ENCODE measurements around the gene PSEN1. TPM values are rescaled to one million over a fixed set of nuclear protein-coding genes. Genes with fewer than 3 reads are reported as not detected.

The PSEN1 gene
- polyA plus RNA-seq, 1 donor (not counting 4 experiments of a cell fraction or from before 2014, with no cell fraction given), result 32.6 TPM

DNA sequence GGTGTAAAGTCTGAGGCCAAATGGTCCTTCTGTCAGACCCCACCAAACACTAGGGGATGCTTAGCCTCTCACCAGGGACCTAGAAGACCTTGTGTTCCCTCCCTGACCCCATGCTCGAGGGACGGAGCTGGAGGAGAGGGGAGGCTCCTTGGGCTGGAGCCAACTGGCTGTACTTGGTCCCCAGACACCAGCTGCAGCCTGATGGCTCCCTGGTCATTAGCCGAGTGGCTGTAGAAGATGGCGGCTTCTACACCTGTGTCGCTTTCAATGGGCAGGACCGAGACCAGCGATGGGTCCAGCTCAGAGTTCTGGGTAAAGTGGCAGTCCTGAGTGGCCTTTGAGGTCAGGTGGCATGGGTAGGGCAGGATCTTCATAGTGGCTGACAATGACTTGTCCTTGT lies 130.0 kb downstream of the PSEN1 start:
- no peak for TF ChIP-seq CTCF (optimal IDR thresholded peaks at IDR 0.05 in 1 of 3, IDR thresholded peaks at IDR 0.05 in 1 of 3, conservative IDR thresholded peaks at IDR 0.05 in 1 of 3; ENCODE audit: extremely low read depth in 1 of 3, insufficient read depth in 2 of 3, low read length in 3 of 3)
- TF ChIP-seq EZH2 (IDR thresholded peaks at IDR 0.05; ENCODE audit: low read length), result no peak
- dilution Hi-C loops (cut with MboI; ENCODE audit: extremely low pct_ligation_motif_present, low sequenced_read_pairs), result no loop called here
- Histone ChIP-seq H3K27me3 (ENCODE audit: control insufficient read depth, extremely low read depth, insufficient read depth, low read length) (no peaks in the 10 kb centered on the region), H3K9me3 (ENCODE audit: control insufficient read depth, low read depth, low read length) (no peaks in the 10 kb centered on the region), H2AFZ (ENCODE audit: control insufficient read depth, low read length) (no peak overlapping the region), H3K36me3 (ENCODE audit: control insufficient read depth in 2 of 2, extremely low read depth in 1 of 2, insufficient read depth in 2 of 2, low read length in 2 of 2) (peaks cover 3 to 5% of the 10 kb centered on the region in 2 experiments), H3K9ac (ENCODE audit: control insufficient read depth, extremely low read depth, insufficient read depth, low read length) (no peak overlapping the region), H3K4me1 (ENCODE audit: control insufficient read depth, extremely low read depth, insufficient read depth, low read length) (no peaks in the 10 kb centered on the region), H3K4me3 (ENCODE audit: control insufficient read depth in 2 of 3, extremely low read depth in 1 of 3, insufficient read depth in 2 of 3, low read depth in 1 of 3, low read length in 3 of 3) (no peak overlapping the region), H3K27ac (ENCODE audit: control insufficient read depth, insufficient read depth, low read length) (no peak overlapping the region), H3K79me2 (ENCODE audit: control insufficient read depth, insufficient read depth, low read length) (no peaks in the 10 kb centered on the region), H4K20me1 (ENCODE audit: control insufficient read depth, extremely low read depth, insufficient read depth, low read length) (no peaks in the 10 kb centered on the region), H3K9me1 (ENCODE audit: control insufficient read depth, extremely low read depth, insufficient read depth, low read length) (no peaks in the 10 kb centered on the region), H3K4me2 (ENCODE audit: control insufficient read depth, extremely low read depth, insufficient read depth, low read depth, low read length) (no peak overlapping the region)
- DNase-seq (ENCODE audit: low read depth, low spot score) (no peak), FAIRE-seq (no peak)

DNA sequence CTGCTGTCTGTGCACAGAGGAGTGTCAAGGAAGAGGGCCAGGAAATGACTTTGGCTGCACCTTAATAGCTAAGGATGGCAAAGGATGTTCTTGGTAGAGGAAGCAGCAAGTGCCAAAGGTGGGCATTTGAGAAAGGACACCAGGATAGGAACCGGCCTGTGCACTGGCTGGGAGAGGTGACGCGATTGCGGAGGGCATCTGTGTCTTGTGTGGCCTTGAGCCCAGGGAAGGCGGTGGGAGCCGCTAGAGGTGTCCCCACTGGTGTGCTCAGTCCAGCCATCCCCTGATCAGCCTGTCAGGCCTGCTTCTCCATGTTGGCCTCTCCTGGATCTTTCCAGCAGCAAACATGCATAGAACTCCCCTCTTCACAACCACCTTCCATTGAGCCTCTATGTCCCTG lies 131.2 kb downstream of the PSEN1 start:
- Histone ChIP-seq H3K4me1 (ENCODE audit: control insufficient read depth, extremely low read depth, insufficient read depth, low read length) (no peaks in the 10 kb centered on the region), H3K27me3 (ENCODE audit: control insufficient read depth, extremely low read depth, insufficient read depth, low read length) (no peaks in the 10 kb centered on the region), H2AFZ (ENCODE audit: control insufficient read depth, low read length) (no peak overlapping the region), H3K9me3 (ENCODE audit: control insufficient read depth, low read depth, low read length) (no peaks in the 10 kb centered on the region), H3K4me3 (ENCODE audit: control insufficient read depth in 2 of 3, extremely low read depth in 1 of 3, insufficient read depth in 2 of 3, low read depth in 1 of 3, low read length in 3 of 3) (no peak overlapping the region), H3K4me2 (ENCODE audit: control insufficient read depth, extremely low read depth, insufficient read depth, low read depth, low read length) (no peak overlapping the region), H4K20me1 (ENCODE audit: control insufficient read depth, extremely low read depth, insufficient read depth, low read length) (no peaks in the 10 kb centered on the region), H3K79me2 (ENCODE audit: control insufficient read depth, insufficient read depth, low read length) (no peaks in the 10 kb centered on the region), H3K27ac (ENCODE audit: control insufficient read depth, insufficient read depth, low read length) (no peak overlapping the region), H3K9ac (ENCODE audit: control insufficient read depth, extremely low read depth, insufficient read depth, low read length) (no peak overlapping the region), H3K9me1 (ENCODE audit: control insufficient read depth, extremely low read depth, insufficient read depth, low read length) (no peaks in the 10 kb centered on the region), H3K36me3 (ENCODE audit: control insufficient read depth in 2 of 2, extremely low read depth in 1 of 2, insufficient read depth in 2 of 2, low read length in 2 of 2) (peaks cover 3 to 9% of the 10 kb centered on the region in 2 experiments)
- FAIRE-seq (no peak), DNase-seq (ENCODE audit: low read depth, low spot score) (no peak)
- dilution Hi-C loops (cut with MboI; ENCODE audit: extremely low pct_ligation_motif_present, low sequenced_read_pairs), result no loop called here
- no peak for TF ChIP-seq CTCF (optimal IDR thresholded peaks at IDR 0.05 in 1 of 3, IDR thresholded peaks at IDR 0.05 in 1 of 3, conservative IDR thresholded peaks at IDR 0.05 in 1 of 3; ENCODE audit: extremely low read depth in 1 of 3, insufficient read depth in 2 of 3, low read length in 3 of 3)
- TF ChIP-seq EZH2 (IDR thresholded peaks at IDR 0.05; ENCODE audit: low read length), result no peak
